Muscle layer of colon (tissue), 2 donors: ENCODE results near the gene EIF3L.
A peak's percentile ranks its signal among the peaks of the same experiment; 100 is the strongest.

Experiments used
- H3K27ac ChIP-seq: one replicate; pipeline ENCODE4 v1.7.0; 2013; ENCODE audit warnings: low read depth, mild to moderate bottlenecking, low read length, moderate library complexity
- H3K27me3 ChIP-seq, 2 donors: one replicate each; pipeline ENCODE4 v1.7.0; 2013; ENCODE audit warnings: low read length in 2 of 2, mild to moderate bottlenecking in 2 of 2; ENCODE audit not compliant: insufficient read depth in 2 of 2, control insufficient read depth in 1 of 2
- H3K36me3 ChIP-seq: one replicate; pipeline ENCODE4 v1.7.0; 2013; ENCODE audit warnings: mild to moderate bottlenecking, low read length; ENCODE audit not compliant: insufficient read depth
- H3K4me1 ChIP-seq: one replicate; pipeline ENCODE4 v1.7.0; 2013; ENCODE audit warnings: mild to moderate bottlenecking, low read length; ENCODE audit not compliant: insufficient read depth
- H3K4me3 ChIP-seq, 2 donors: one replicate each; pipeline ENCODE4 v1.7.0; 2013; ENCODE audit warnings: low read length in 2 of 2, low read depth in 1 of 2, mild to moderate bottlenecking in 1 of 2, moderate library complexity in 1 of 2
- H3K9ac ChIP-seq: one replicate; pipeline ENCODE4 v1.7.0; 2013; ENCODE audit warnings: low read length
- H3K9me3 ChIP-seq: one replicate; pipeline ENCODE4 v1.7.0; 2013; ENCODE audit warnings: mild to moderate bottlenecking, low read length
- donor health status: abdominal sarcoma.
- donor health status: Adenocarcinoma of cecum.

Gene EIF3L

DNA sequence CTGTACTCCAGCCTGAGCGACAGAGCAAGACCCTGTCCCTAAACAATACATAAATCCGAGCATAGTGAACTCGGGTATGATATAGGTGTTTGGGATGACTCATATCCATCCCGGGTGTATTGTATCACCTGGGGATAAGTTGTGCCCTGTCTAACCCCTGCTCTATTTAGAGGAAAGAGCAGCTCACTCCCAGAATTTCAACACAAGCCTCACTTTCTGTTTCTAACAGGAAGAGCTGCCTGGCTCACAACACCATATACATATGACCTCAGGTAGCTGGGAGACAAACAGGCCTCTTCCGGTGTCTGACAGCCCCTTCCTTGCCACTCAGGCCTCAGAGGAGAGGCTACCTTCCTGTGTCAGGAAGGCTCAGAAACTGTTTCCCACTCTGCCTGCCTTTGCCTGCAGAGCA lies 47.0 kb downstream of the EIF3L start:
- H3K36me3 ChIP-seq = no peaks in the 10 kb centered on the region
- no peak overlapping the region for H3K4me3 ChIP-seq
- peaks cover 51% of the 10 kb centered on the region for H3K4me1 ChIP-seq
- H3K9ac ChIP-seq = no peak overlapping the region
- peak overlapping the region; percentile 38 for H3K27ac ChIP-seq
- no peaks in the 10 kb centered on the region for H3K9me3 ChIP-seq
- H3K27me3 ChIP-seq = no peaks in the 10 kb centered on the region

DNA sequence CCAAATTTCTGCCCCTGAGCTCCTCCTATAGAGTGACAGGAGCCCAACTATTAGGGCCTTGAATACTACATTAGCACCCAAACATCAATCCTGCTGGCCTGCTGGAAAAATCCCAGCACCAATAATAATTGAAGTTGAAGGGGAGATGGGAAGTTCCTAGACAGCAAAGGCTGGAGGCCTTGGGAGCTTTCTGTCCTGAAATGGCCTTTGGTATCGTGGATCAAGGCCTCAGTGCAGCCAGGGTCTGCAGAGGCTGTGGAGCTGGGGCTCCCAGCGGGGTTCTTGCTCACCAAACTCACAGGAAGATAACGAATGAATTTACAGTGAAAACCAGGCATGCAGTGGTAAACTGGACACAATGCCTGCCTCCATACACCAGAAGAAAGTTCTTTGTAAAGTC lies 47.7 kb downstream of the EIF3L start:
- Histone ChIP-seq H3K4me1 (peaks cover 44% of the 10 kb centered on the region), H3K9ac (no peak overlapping the region), H3K27me3 (no peaks in the 10 kb centered on the region), H3K36me3 (no peaks in the 10 kb centered on the region), H3K4me3 (no peak overlapping the region), H3K27ac (peak overlapping the region; percentile 63), H3K9me3 (no peaks in the 10 kb centered on the region)

DNA sequence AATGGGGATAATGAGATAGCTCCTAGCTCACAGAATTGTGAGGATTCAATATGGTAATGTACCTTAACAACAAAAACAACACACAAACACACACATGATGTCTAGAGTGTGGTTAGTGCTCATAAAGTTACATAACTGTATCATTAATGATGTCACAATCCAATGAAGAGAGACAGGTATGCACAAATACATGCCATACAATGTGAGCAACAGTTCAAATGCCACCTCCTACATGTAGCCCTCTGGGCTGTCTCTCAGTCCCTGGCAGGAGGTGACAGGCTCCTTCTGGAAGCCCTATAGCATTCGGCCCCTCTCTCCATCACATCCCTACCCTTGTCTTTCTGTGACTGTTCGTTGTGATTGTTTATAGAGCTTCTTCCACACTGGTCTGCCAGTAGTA lies 48.6 kb downstream of the EIF3L start:
- no peak overlapping the region for H3K4me3 ChIP-seq
- no peaks in the 10 kb centered on the region for H3K9me3 ChIP-seq
- H3K4me1 ChIP-seq = peaks cover 35% of the 10 kb centered on the region
- H3K27ac ChIP-seq = peak overlapping the region; percentile 58
- no peak overlapping the region for H3K9ac ChIP-seq
- H3K27me3 ChIP-seq = no peaks in the 10 kb centered on the region
- H3K36me3 ChIP-seq = no peaks in the 10 kb centered on the region

DNA sequence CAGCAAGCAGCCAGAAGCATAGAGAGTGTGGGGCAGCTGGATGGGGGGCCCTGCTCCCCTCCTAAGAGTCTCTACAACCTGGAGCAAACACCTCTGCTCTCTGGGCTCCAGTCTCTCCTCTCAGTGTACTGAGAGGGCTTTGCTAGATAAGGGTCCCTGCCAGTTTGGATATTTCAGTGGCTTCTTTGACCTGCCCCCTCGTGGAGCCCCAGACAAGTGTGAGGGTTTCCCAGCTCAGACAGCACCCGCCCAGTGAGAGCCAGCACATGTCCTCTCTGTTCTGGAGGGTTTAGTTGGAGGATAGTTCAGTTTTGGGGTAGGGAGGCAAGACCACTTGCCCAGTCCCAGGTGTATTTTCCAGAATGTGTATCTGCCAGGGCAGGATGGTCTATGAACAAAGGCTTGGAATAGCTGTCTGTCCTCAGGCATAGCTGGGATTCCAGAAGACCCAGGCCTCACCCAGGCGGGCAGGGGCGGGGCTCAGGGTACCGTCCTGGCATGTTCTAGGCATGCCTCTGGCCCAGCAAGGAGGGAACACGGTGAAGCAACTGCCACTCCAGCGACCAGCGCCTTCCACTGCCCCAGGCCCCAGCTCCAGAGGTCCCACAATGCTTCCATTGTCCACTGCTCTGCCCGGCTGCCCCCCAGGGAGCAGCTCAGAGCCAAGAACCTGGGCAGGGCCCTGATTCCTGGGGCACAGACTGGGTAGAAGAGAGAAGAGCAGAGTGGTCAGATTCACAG lies 49.4 kb downstream of the EIF3L start:
- Histone ChIP-seq H3K9ac (no peak overlapping the region), H3K27me3 (no peaks in the 10 kb centered on the region), H3K36me3 (no peaks in the 10 kb centered on the region), H3K4me1 (peaks cover 27% of the 10 kb centered on the region), H3K27ac (no peak overlapping the region), H3K9me3 (no peaks in the 10 kb centered on the region), H3K4me3 (no peak overlapping the region)

DNA sequence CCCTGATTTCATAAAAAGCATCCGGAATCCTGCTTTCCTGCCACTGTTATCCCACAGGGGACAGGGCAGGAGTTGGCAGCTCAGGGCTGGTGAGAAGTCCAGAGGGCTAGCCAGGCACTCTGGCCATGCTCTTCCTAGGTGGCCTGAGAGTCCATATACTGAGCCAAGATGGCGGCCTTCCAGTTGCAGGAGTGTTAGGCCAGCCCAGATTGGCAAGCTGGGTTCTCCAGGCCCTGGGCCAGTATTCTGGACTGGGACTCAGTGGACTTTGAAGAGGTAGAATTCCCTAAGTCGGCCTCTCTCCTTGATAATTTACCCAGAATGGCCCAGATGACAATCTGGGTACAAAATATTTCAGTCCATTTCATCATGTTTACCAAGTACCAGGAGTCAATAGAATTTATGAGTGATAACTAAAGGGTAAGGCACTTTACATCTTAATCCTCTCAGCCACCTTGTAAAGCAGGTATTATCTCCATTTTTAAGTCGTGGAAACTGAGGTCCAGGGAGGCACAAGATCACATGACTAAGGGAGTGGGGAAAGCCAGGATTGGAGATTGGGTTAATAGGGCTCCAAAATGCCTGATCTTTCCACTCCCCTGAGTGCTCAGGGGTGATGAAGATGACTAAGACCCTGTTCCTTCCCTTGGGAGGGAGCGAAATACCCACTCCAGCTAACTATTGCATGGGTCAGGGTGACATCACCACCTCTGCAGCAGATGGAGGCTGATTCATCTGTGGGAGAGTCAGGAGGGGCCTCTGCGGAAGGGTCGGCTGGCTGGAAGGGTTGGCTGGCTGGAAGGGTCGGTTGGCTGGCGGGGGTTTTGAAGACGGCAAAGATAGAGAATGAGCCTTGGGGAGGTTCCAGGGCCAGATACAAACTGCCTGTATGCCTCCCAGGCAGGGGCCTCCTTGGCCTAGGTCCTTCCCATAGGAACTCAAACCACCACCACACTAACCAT lies 55.6 kb downstream of the EIF3L start:
- no peaks in the 10 kb centered on the region for H3K9me3 ChIP-seq
- H3K4me3 ChIP-seq = peak overlapping the region in 1 of 2 donors; percentile 55
- H3K9ac ChIP-seq = no peak overlapping the region
- H3K36me3 ChIP-seq = no peaks in the 10 kb centered on the region
- peaks cover 23% of the 10 kb centered on the region for H3K4me1 ChIP-seq
- peak overlapping the region; percentile 92 for H3K27ac ChIP-seq
- H3K27me3 ChIP-seq = no peaks in the 10 kb centered on the region

DNA sequence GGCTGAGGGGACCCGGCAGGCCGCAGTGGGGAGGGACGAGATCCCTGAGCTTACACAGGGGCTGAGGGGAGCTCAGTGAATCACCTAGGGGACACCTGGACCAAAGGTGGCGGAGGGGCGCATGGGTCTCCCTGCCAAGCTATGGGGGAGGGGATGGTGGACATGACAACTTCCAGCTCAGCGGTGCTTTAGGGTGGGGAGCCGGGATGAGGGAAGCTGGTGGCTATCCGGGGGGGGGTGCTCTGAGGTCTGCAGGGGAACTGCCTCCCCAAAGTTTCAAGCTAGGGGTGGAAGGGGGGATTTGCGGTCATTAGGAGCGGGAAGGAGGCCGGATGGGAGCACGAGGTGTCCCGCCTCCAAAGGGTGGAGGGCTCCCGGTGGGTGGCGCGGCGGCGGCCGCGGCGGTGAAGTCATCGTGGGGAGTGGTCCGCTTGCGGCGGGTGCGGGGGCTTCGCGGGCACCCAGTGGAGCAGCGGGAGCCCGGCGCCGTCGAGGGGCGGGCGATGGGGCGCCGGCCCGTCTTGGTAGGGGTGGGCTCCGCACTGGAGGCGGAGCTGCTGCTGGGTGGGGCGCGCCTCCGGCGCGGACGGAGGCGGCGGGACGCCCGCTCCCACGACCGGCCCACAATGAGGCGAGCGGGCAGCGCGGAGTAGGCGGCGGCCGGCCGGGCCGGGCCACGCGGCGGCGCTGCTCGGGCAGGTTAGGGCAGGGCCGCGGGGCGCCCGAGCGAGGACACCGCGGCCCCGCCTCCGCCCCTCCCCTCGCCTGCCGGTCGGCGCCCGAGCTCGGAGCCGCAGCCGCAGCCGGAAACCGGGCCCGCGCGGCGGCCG lies 56.5 kb downstream of the EIF3L start, which contains the start of gene MICALL1:
Gene MICALL1 (plus strand): TSS at position 764 of the 830 bp plus-strand sequence. CDS start 126 bp downstream, outside the sequence.
- peak within 1 kb of the TSS; percentile 65 for H3K9ac ChIP-seq
- peaks cover 32% of the 10 kb centered on the region for H3K4me1 ChIP-seq
- peak within 1 kb of the TSS; percentile 93 for H3K27ac ChIP-seq
- no peaks in the 10 kb centered on the region for H3K36me3 ChIP-seq
- H3K27me3 ChIP-seq = no peaks in the 10 kb centered on the region
- peak within 1 kb of the TSS; percentile 54 to 78 for H3K4me3 ChIP-seq
- no peaks in the 10 kb centered on the region for H3K9me3 ChIP-seq

DNA sequence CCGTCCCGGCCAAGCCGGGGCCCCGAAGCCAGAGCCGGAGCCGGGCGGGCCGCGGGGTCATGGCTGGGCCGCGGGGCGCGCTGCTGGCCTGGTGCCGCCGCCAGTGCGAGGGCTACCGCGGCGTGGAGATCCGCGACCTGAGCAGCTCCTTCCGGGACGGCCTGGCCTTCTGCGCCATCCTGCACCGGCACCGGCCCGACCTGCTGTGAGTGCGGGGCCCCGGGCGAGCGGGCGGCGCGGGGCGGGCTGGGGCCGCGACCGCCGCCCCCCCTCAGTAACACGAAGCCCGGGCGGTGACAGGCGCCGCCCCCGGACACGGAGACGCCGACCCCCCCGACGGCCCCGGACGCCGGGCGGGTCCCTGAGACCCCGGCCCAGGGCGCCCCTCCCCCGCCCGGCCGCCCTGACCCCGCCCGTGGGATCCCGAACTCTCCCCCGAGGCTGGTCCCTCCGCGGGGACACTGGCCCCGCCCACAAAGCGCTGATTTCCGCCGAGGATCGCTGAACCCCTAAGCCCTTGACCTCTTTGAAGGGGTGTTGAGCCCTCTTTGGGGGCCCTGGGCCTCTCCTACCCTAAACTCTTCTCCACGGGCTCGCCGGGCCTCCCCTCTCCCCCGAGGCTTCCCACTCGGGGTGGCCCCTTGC lies 57.3 kb downstream of the EIF3L start:
- no peaks in the 10 kb centered on the region for H3K9me3 ChIP-seq
- no peaks in the 10 kb centered on the region for H3K36me3 ChIP-seq
- H3K27ac ChIP-seq = peak overlapping the region; percentile 93
- H3K4me1 ChIP-seq = peaks cover 39% of the 10 kb centered on the region
- peak overlapping the region; percentile 38 to 78 for H3K4me3 ChIP-seq
- no peaks in the 10 kb centered on the region for H3K27me3 ChIP-seq
- H3K9ac ChIP-seq = peak overlapping the region; percentile 65

DNA sequence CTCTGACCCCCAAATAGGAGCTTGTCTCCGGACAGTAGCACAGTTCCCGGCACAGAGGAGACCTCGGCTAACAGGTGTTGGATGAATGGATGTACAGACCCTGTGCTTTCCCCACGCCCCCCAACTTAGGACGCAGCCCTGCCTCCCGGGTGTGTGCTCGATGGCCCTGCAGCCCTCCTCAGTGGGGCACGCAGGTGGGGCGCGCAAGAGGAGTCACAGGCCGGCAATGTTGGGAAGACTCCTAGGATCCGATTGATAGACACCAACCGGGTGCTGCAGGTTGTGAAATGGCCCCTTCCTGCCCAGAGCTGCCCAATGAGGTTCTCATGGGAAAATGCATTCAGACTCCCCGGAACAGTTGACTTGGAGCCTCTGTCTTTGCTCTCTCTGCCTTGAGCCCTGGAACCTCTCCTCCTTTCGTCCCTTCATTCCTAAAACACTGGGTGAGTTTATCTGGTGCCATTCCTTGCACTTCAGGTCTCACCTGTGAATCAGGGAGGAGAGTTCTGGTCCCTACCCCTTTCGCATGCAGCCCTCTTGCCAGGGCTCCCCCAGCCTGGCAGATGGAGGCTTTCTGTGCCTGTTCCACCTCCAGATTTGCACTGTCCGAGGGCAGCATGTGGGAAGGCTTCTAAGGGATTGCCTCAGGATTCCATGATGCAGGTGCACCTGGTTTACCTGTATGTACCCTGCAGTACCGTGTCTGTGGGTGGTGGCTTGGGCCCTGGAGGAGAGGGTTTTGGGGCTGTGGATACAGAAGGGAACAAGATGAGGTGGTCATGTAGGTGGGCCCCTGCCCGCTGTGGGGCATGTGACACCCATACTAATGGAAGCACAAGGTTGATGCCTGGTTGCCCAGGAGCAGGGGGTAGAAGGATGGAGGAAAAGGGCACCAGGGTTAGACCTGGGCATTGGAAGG lies 58.1 kb downstream of the EIF3L start:
- Histone ChIP-seq H3K4me1 (peaks cover 48% of the 10 kb centered on the region), H3K9me3 (no peaks in the 10 kb centered on the region), H3K9ac (peak overlapping the region; percentile 65), H3K4me3 (peak overlapping the region; percentile 38 to 78), H3K36me3 (no peaks in the 10 kb centered on the region), H3K27me3 (no peaks in the 10 kb centered on the region), H3K27ac (peak overlapping the region; percentile 93)

DNA sequence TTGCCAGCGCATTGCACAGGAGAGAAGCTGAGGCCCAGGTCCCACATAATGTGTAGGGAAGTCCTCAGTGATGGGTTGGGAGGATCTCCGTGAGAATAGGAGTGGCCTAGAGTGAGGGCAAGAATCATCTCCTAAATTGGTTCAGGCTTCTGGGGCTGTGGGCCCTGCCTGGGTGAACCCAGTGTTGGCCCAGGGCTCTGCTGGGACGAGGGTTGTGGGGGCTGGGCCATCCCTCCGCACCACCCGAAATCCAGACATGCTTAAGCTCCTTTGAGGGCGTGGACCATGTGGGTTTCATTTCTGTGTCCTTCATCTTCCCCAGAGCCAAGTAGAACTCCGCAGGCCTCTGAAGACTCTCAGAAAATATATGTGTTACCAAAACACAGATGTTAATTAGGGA lies 60.5 kb downstream of the EIF3L start:
- H3K27me3 ChIP-seq = no peaks in the 10 kb centered on the region
- peak overlapping the region; percentile 83 for H3K27ac ChIP-seq
- H3K9me3 ChIP-seq = no peaks in the 10 kb centered on the region
- peaks cover 48% of the 10 kb centered on the region for H3K4me1 ChIP-seq
- H3K4me3 ChIP-seq = no peak overlapping the region
- peaks cover 11% of the 10 kb centered on the region for H3K36me3 ChIP-seq
- H3K9ac ChIP-seq = peak overlapping the region; percentile 46
